Heart left ventricle (tissue), 16 donors: ENCODE data around the gene CASP9. TPM values are rescaled to one million over a fixed set of nuclear protein-coding genes. Genes with fewer than 3 reads are reported as not detected.
A peak's percentile ranks its signal among the peaks of the same experiment; 100 is the strongest.

Experiments used
- ATAC-seq, 4 donors: fragments of 200-7000 bp; cut with Tn5 transposase; one replicate each; pipeline ENCODE4 v1.9.1; 2020 to 2022; ENCODE audit warnings: moderate library complexity in 4 of 4, mild to moderate bottlenecking in 3 of 4, moderate number of reproducible peaks in 1 of 4
- DNase-seq, 5 donors: peaks; one replicate each; pipeline ENCODE4 v3.0.0-alpha.2; 2020
- H3K27ac ChIP-seq, 12 donors: fragments of 200-600 bp; sonication (generic) in 4 of 12; one replicate each; pipeline versions ENCODE4 v1.5.0 to v1.8.0; 2016 to 2022; ENCODE audit warnings: mild to moderate bottlenecking in 2 of 12
- H3K27me3 ChIP-seq, 9 donors: fragments of 200-600 bp; sonication (generic) in 2 of 9; one replicate each; pipeline versions ENCODE4 v1.5.1 to v1.8.0; 2016 to 2022; ENCODE audit warnings: mild to moderate bottlenecking in 3 of 9
- H3K36me3 ChIP-seq, 9 donors: fragments of 200-600 bp; sonication (generic) in 2 of 9; one replicate each; pipeline versions ENCODE4 v1.5.0 to v1.8.0; 2018 to 2022; ENCODE audit warnings: mild to moderate bottlenecking in 2 of 9
- H3K4me1 ChIP-seq, 12 donors: fragments of 200-600 bp; sonication (generic) in 4 of 12; one replicate each; pipeline versions ENCODE4 v1.5.0 to v1.8.0; 2016 to 2022; ENCODE audit warnings: mild to moderate bottlenecking in 3 of 12
- H3K4me3 ChIP-seq, 12 donors: fragments of 200-600 bp; sonication (generic) in 4 of 12; one replicate each; pipeline versions ENCODE4 v1.5.0 to v1.8.0; 2017 to 2022; ENCODE audit warnings: mild to moderate bottlenecking in 9 of 12, moderate library complexity in 4 of 12
- H3K9me3 ChIP-seq, 12 donors: fragments of 200-600 bp; sonication (generic) in 4 of 12; one replicate each; pipeline versions ENCODE4 v1.5.0 to v1.8.0; 2016 to 2022; ENCODE audit warnings: mild to moderate bottlenecking in 1 of 12
- POLR2A ChIP-seq, 2 donors: fragments of 450-650 bp; IDR thresholded peaks; one replicate each; pipeline ENCODE4 v1.6.1; 2017; ENCODE audit warnings: antibody characterized with exemption in 2 of 2, mild to moderate bottlenecking in 2 of 2, moderate library complexity in 2 of 2
- WGBS, 4 donors: extraction: QIAGEN DNeasy Blood & Tissue Kit in 2 of 4; methylation state at CpG; one replicate each; pipeline versions ENCODE4 v1.1.5 to v1.1.7; 2013 to 2018; 5-methylcytosine and 5-hydroxymethylcytosine counted together
- intact Hi-C, 10 donors: fragments of 100-400 bp; cut with DNase I; formaldehyde crosslinking; loops; one replicate each; pipeline versions ENCODE4 v1.11.1 to v1.14.2; 2022
- long read RNA-seq, 3 donors: library from polyadenylated mRNA; unstranded; transcript quantifications; one replicate each; pipeline ENCODE4 v2.0.0, GENCODE V29; 2020 to 2021
- polyA plus RNA-seq, 2 donors: library from polyadenylated mRNA; stranded (reverse); fragments of 200-250 nt; gene quantifications; one replicate each; pipeline ENCODE4 v1.2.3, GENCODE V29; 2013
- total RNA-seq, 9 donors: library from RNA; depleted of rRNA in 2 of 9; stranded (reverse); fragments of >200 nt in 2 of 9; fragmentation: NEBNext Ultra II Directional in 3 of 9; extraction: Animal tissue kit (Norgen Biotek cat#: 25700) in 3 of 9; gene quantifications; one replicate each; pipeline versions ENCODE4 v1.1.0 to v1.2.4, GENCODE V29; 2016 to 2023
- TF ChIP-seq, protein P1 (sequence below), 12 donors: fragments of 200-600 bp; sonication (generic) in 4 of 12; IDR thresholded peaks; one replicate each; pipeline versions ENCODE4 v1.5.0 to v1.8.0; 2018 to 2022; ENCODE audit warnings: antibody characterized with exemption in 12 of 12, mild to moderate bottlenecking in 5 of 12
- donor health status: ischemic (EF 13 %, LVEDD 7.1; RV severe dilation, severe dysfunction).
- donor health status: healthy with polysubstance abuse.
- donor health status: DM: no; HTN: yes; CAD: no.
- donor health status: DM: no; HTN: no; CAD: no.
- donor health status: ischemic (EF 25% LVEDD 6.9; RV normal size, moderate dysfunction).
- donor health status: ischemic (EF 25% LVEDD 5.7; RV mildly dilated, moderate dysfunction).
- donor health status: healthy.
- donor health status: DM: yes; HTN: yes; CAD: no.
- donor health status: ischemic (EF 35%, LVEDD 5.7; RV mildly dilated, moderate dysfunction).
- donor health status: nonischemic (EF 11% LVEDD 7.7; RV severe dilation, severe dysfunction).
- donor health status: DM: yes; HTN: yes; CAD: no.
- donor health status: PGD.
- donor health status: ischemic (EF 29% LVEDD 5.4; RV normal size, mild dysfunction).
- donor health status: nonischemic (EF 23%, LVEDD 6.1; RV moderate dilation, normal function).

The CASP9 gene
- total RNA-seq (10 to 100 TPM in 6 of 9 donors, 1 to 10 TPM in 3; 8.6 to 15.9 (median 11.8) TPM), polyA plus RNA-seq (10 to 100 TPM; 11.5 to 16.9 TPM)
- long read RNA-seq, donor 1, transcript CASP9-201 (9 exons, 2,019 nt): major isoform, 13 of 19 reads
- long read RNA-seq, donor 1, partial matches to known transcripts: 3 of 19 reads
- long read RNA-seq, donor 1, other reads (novel, unspliced or antisense): 2 of 19 reads
- long read RNA-seq, donor 2, transcript CASP9-201 (9 exons, 2,019 nt): major isoform, 31 of 41 reads
- long read RNA-seq, donor 2, partial matches to known transcripts: 0 of 41 reads
- long read RNA-seq, donor 2, other reads (novel, unspliced or antisense): 10 of 41 reads
- long read RNA-seq, donor 3, transcript CASP9-201 (9 exons, 2,019 nt): major isoform, 13 of 17 reads
- long read RNA-seq, donor 3, partial matches to known transcripts: 0 of 17 reads
- long read RNA-seq, donor 3, other reads (novel, unspliced or antisense): 3 of 17 reads

DNA sequence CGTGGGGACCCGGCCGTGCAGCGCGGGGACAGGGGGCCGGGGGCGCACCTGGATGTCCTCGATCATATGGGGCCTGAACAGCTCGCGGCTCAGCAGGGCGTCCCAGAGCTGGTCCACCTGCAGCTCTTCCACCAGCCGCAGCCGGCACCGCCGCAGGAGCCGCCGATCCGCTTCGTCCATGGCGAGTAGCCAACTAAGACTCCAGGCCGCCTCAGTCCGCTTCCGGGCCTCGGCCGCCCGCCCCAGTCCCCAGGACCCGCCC lies at the start of gene CASP9:
Gene CASP9 (minus strand): TSS at position 195 of the 262 bp plus-strand sequence. CDS start 15 bp downstream, at position 180.
- TF ChIP-seq, protein P1, sequence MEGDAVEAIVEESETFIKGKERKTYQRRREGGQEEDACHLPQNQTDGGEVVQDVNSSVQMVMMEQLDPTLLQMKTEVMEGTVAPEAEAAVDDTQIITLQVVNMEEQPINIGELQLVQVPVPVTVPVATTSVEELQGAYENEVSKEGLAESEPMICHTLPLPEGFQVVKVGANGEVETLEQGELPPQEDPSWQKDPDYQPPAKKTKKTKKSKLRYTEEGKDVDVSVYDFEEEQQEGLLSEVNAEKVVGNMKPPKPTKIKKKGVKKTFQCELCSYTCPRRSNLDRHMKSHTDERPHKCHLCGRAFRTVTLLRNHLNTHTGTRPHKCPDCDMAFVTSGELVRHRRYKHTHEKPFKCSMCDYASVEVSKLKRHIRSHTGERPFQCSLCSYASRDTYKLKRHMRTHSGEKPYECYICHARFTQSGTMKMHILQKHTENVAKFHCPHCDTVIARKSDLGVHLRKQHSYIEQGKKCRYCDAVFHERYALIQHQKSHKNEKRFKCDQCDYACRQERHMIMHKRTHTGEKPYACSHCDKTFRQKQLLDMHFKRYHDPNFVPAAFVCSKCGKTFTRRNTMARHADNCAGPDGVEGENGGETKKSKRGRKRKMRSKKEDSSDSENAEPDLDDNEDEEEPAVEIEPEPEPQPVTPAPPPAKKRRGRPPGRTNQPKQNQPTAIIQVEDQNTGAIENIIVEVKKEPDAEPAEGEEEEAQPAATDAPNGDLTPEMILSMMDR (IDR thresholded peaks at IDR 0.05): peak in 1 of 12 donors; percentile 9
- TF ChIP-seq POLR2A (IDR thresholded peaks at IDR 0.05): peak in 1 of 2 donors; percentile 29
- intact Hi-C loops: loop anchor here in 2 of 10 donors (5.0 to 10.0 kb wide), 2 partner anchors 197 to 199 kb away; no protein-coding TSS in a partner anchor
- H3K4me3 ChIP-seq: peak within 1 kb of the TSS; percentile 45 to 95 (median 75)
- H3K27ac ChIP-seq: peak within 1 kb of the TSS; percentile 95 to 99 (median 97)
- DNase-seq (no peak), ATAC-seq (no peak)
- peaks cover 8 to 47% (median 30%) of the 10 kb centered on the region in 12 donors for H3K4me1 ChIP-seq
- WGBS, 4 donors: 0 to 1% (median 0%) methylated on average over 6 to 27 of the region's 27 CpGs
- no peaks in the 10 kb centered on the region for H3K9me3 ChIP-seq
- peaks cover 0 to 4% (median 0%) of the 10 kb centered on the region in 9 donors for H3K36me3 ChIP-seq
- no peaks in the 10 kb centered on the region for H3K27me3 ChIP-seq

DNA sequence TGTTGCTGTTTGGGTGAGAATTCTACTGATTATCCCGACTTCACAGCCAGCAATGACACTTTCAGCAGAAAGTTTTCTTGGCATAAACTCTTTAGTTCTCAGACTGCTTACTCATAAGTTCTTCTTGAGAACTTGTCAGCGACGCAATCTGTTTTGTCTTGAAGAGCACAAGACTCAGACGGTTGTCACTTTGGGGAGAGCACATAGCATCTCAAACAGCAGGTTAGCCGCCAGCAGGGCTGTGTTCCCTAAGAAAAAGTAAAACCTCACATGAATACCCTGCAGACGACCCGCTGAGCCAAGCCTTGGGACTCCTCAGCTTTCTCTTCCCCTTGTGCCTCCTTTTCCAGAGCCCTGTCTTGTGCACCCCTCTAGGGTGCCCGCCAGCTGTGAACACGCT lies 49.5 kb upstream of the CASP9 start:
- no peaks in the 10 kb centered on the region for H3K9me3 ChIP-seq
- 80 to 85% (median 83%) methylated on average over 9 of the region's 9 CpGs for WGBS, 4 donors
- no peak for TF ChIP-seq POLR2A (IDR thresholded peaks at IDR 0.05)
- TF ChIP-seq, protein P1 (IDR thresholded peaks at IDR 0.05): no peak
- ATAC-seq (peak in 2 of 4 donors; percentile 23 to 54), DNase-seq (no peak)
- intact Hi-C loops: loop anchor here in 1 of 10 donors (10.0 kb wide), 1 partner anchor 81 kb away; a partner anchor contains a TSS
- no peak overlapping the region for H3K4me3 ChIP-seq
- H3K4me1 ChIP-seq: peaks cover 0 to 8% (median 0%) of the 10 kb centered on the region in 12 donors
- H3K27me3 ChIP-seq: no peaks in the 10 kb centered on the region
- no peak overlapping the region for H3K27ac ChIP-seq
- peaks cover 0 to 35% (median 24%) of the 10 kb centered on the region in 9 donors for H3K36me3 ChIP-seq

DNA sequence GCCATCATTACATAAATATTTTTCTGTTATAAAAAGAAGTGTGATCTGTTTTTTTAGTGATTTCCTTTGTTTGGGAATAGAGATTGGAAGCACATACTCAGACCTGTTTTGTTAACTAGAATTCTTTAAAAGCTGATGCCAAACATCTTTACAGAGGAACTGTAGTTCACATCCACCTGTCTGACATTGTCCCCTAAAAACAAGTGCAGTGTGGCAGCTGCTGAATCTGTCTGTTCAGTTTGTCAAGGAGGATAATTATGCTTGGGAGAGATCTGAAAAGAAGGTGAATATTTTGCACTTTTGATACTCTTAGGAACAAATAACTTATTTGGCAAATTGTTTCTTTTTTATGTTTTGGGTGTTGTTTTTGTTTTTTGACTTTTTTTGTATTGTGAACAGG lies 47.3 kb upstream of the CASP9 start:
- intact Hi-C loops: loop anchor here in 1 of 10 donors (10.0 kb wide), 1 partner anchor 84 kb away; a partner anchor contains a TSS

DNA sequence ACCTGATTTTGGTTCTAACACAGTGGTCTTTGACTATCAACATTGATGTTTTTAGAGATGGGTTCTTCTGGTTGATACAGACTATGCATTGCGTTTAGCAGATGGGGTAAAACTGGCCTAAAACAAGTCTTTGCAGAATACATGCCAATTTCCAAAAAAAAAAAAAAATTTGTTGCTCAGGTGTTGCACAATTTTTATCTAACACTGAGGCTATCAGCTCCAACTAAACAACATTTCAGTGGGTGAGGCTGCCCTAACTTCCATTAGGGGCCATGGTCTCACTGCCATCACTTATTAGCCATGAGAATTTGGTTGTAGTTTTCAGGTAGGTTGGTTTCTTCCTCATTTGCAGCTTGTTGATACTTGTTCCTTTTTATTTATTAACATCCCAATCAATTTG lies 46.8 kb upstream of the CASP9 start:
- Histone ChIP-seq H3K36me3 (peaks cover 0 to 61% (median 50%) of the 10 kb centered on the region in 9 donors), H3K4me3 (no peak overlapping the region), H3K27ac (no peak overlapping the region), H3K4me1 (peaks cover 0 to 5% (median 0%) of the 10 kb centered on the region in 12 donors), H3K27me3 (no peaks in the 10 kb centered on the region), H3K9me3 (no peaks in the 10 kb centered on the region)
- TF ChIP-seq, protein P1 (IDR thresholded peaks at IDR 0.05): no peak
- no peak for TF ChIP-seq POLR2A (IDR thresholded peaks at IDR 0.05)
- ATAC-seq: no peak
- intact Hi-C loops: loop anchor here in 1 of 10 donors (10.0 kb wide), 1 partner anchor 84 kb away; a partner anchor contains a TSS
- no peak for DNase-seq
- WGBS, 4 donors: 90 to 98% (median 96%) methylated on average over 1 of the region's 1 CpG

More for the DNA sequence above, 47.3 kb upstream of the CASP9 start:
- Histone ChIP-seq H3K4me1 (peaks cover 0 to 5% (median 0%) of the 10 kb centered on the region in 12 donors), H3K27ac (no peak overlapping the region), H3K9me3 (no peaks in the 10 kb centered on the region), H3K4me3 (no peak overlapping the region), H3K27me3 (no peaks in the 10 kb centered on the region), H3K36me3 (peaks cover 0 to 57% (median 46%) of the 10 kb centered on the region in 9 donors)
- TF ChIP-seq, protein P1 (IDR thresholded peaks at IDR 0.05): no peak
- TF ChIP-seq POLR2A (IDR thresholded peaks at IDR 0.05): no peak
- DNase-seq (no peak), ATAC-seq (no peak)
